NB4 (cell line): Measurements from ENCODE around the gene KDM4C.

Experiments used
- MYC ChIP-seq: IDR thresholded peaks from 2 replicates; pipeline ENCODE4 v1.6.1; 2011; ENCODE audit warnings: low read depth, low read length
- POLR2A ChIP-seq: IDR thresholded peaks from 2 replicates; pipeline ENCODE4 v1.6.1; 2011; ENCODE audit warnings: mild to moderate bottlenecking; ENCODE audit not compliant: insufficient read length; ENCODE audit errors: extremely low read depth
- TF ChIP-seq, protein P1 (sequence below): IDR thresholded peaks from one replicate; pipeline ENCODE4 v1.5.1; 2012; ENCODE audit warnings: low read depth, low read length

GRCh38 chr9:6870650-6871477 is 113.1 kb downstream of the KDM4C start:
- TF ChIP-seq, protein P1, sequence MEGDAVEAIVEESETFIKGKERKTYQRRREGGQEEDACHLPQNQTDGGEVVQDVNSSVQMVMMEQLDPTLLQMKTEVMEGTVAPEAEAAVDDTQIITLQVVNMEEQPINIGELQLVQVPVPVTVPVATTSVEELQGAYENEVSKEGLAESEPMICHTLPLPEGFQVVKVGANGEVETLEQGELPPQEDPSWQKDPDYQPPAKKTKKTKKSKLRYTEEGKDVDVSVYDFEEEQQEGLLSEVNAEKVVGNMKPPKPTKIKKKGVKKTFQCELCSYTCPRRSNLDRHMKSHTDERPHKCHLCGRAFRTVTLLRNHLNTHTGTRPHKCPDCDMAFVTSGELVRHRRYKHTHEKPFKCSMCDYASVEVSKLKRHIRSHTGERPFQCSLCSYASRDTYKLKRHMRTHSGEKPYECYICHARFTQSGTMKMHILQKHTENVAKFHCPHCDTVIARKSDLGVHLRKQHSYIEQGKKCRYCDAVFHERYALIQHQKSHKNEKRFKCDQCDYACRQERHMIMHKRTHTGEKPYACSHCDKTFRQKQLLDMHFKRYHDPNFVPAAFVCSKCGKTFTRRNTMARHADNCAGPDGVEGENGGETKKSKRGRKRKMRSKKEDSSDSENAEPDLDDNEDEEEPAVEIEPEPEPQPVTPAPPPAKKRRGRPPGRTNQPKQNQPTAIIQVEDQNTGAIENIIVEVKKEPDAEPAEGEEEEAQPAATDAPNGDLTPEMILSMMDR: no peak
- no peak for TF ChIP-seq POLR2A
- TF ChIP-seq MYC: no peak
